RWPE2 (cell line): ENCODE measurements around the gene LMBR1L.
"Not testable (repeated sequence)": the region's sequence is repeated elsewhere in the genome, so short reads cannot be mapped to it uniquely, and the experiment has no call there.

Experiments
- ATAC-seq: fragments of 200-7000 bp; cut with Tn5 transposase; 3 replicates; pipeline ENCODE4 v1.9.1; 2021; ENCODE audit warnings: low read depth
- DNase-seq: peaks from one replicate; pipeline ENCODE4 v3.0.0-alpha.2; 2020; ENCODE audit warnings: low spot score
- H3K27ac ChIP-seq: fragments of 450-650 bp; 2 replicates; pipeline ENCODE4 v1.5.1; 2017; ENCODE audit warnings: mild to moderate bottlenecking; ENCODE audit not compliant: poor library complexity, severe bottlenecking
- H3K27me3 ChIP-seq: fragments of 250-450 bp; sonication (Bioruptor Pico); 2 replicates; pipeline ENCODE4 v1.5.1; 2021; ENCODE audit warnings: mild to moderate bottlenecking, moderate library complexity; ENCODE audit not compliant: insufficient read depth, poor library complexity, severe bottlenecking
- H3K36me3 ChIP-seq: fragments of 250-450 bp; sonication (Bioruptor Pico); 2 replicates; pipeline ENCODE4 v1.5.1; 2020; ENCODE audit warnings: low read depth, mild to moderate bottlenecking, moderate library complexity
- H3K4me1 ChIP-seq: fragments of 250-450 bp; sonication (Bioruptor Pico); 2 replicates; pipeline ENCODE4 v1.5.1; 2021; ENCODE audit warnings: mild to moderate bottlenecking, moderate library complexity; ENCODE audit not compliant: insufficient read depth, poor library complexity, severe bottlenecking
- H3K4me3 ChIP-seq: fragments of 250-450 bp; sonication (Bioruptor Pico); 2 replicates; pipeline ENCODE4 v1.5.1; 2021; ENCODE audit warnings: mild to moderate bottlenecking, moderate library complexity; ENCODE audit not compliant: severe bottlenecking
- H3K9me3 ChIP-seq: fragments of 250-450 bp; sonication (Bioruptor Pico); 2 replicates; pipeline ENCODE4 v1.5.1; 2021; ENCODE audit warnings: mild to moderate bottlenecking, moderate library complexity; ENCODE audit not compliant: severe bottlenecking
- CTCF ChIP-seq: fragments of 450-650 bp; IDR thresholded peaks from one replicate; pipeline ENCODE4 v1.5.1; 2017; ENCODE audit warnings: mild to moderate bottlenecking, moderate library complexity; ENCODE audit not compliant: poor library complexity, severe bottlenecking

The LMBR1L gene

GRCh38 chr12:49129332-49130150, 18.9 kb upstream of the LMBR1L start:
- Histone ChIP-seq H3K36me3 (peaks cover 42% of the 10 kb centered on the region), H3K4me1 (no peaks in the 10 kb centered on the region), H3K27ac (peak overlapping the region; percentile 96), H3K27me3 (no peaks in the 10 kb centered on the region), H3K9me3 (no peaks in the 10 kb centered on the region), H3K4me3 (peak overlapping the region; percentile 91)
- DNase-seq (no peak), ATAC-seq (no peak)
- TF ChIP-seq CTCF = no peak

DNA sequence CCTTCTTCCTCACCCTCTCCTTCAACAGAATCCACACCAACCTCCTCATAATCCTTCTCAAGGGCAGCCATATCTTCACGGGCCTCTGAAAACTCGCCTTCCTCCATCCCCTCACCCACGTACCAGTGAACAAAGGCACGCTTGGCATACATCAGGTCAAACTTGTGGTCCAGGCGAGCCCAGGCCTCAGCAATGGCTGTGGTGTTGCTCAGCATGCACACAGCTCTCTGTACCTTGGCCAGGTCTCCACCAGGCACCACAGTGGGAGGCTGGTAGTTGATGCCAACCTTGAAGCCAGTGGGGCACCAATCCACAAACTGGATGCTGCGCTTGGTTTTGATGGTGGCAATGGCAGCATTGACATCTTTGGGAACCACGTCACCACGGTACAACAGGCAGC, 17.3 kb upstream of the LMBR1L start:
- not testable (repeated sequence) for H3K4me3 ChIP-seq, H3K9me3 ChIP-seq, H3K27me3 ChIP-seq, H3K27ac ChIP-seq, H3K4me1 ChIP-seq, ATAC-seq, DNase-seq
- peaks cover 42% of the 10 kb centered on the region for H3K36me3 ChIP-seq

GRCh38 chr12:49126852-49127763, 16.5 kb upstream of the LMBR1L start:
- no peaks in the 10 kb centered on the region for H3K4me1 ChIP-seq
- no peaks in the 10 kb centered on the region for H3K9me3 ChIP-seq
- no peak overlapping the region for H3K4me3 ChIP-seq
- ATAC-seq = no peak
- H3K27ac ChIP-seq = peak overlapping the region; percentile 27
- DNase-seq = no peak
- no peak for TF ChIP-seq CTCF
- H3K36me3 ChIP-seq = peaks cover 42% of the 10 kb centered on the region
- no peaks in the 10 kb centered on the region for H3K27me3 ChIP-seq

- no peaks in the 10 kb centered on the region for H3K27me3 ChIP-seq
- H3K9me3 ChIP-seq = no peaks in the 10 kb centered on the region
- H3K27ac ChIP-seq = no peak overlapping the region
- ATAC-seq (peak; percentile 76), DNase-seq (no peak)
- no peak overlapping the region for H3K4me3 ChIP-seq
- no peaks in the 10 kb centered on the region for H3K36me3 ChIP-seq
- TF ChIP-seq CTCF = peak; percentile 81
- no peaks in the 10 kb centered on the region for H3K4me1 ChIP-seq
Measured at GRCh38 chr12:49121047-49121696, 10.5 kb upstream of the LMBR1L start.

GRCh38 chr12:49111206-49111605, 559 bp upstream of the LMBR1L start:
- no peak for DNase-seq
- Histone ChIP-seq H3K36me3 (no peaks in the 10 kb centered on the region), H3K9me3 (no peaks in the 10 kb centered on the region), H3K27me3 (no peaks in the 10 kb centered on the region), H3K4me3 (peak overlapping the region; percentile 66), H3K27ac (peak overlapping the region; percentile 26), H3K4me1 (peaks cover 11% of the 10 kb centered on the region)
- ATAC-seq = no peak
- no peak for TF ChIP-seq CTCF
